GM18861 (cell line): ENCODE measurements around the gene RPL7L1.

ENCODE experiments used
- ATAC-seq: cut with Tn5 transposase; IDR thresholded peaks from one replicate; pipeline ENCODE4 v1.9.1; 2021; ENCODE audit not compliant: unreplicated experiment

RPL7L1 gene

GRCh38 chr6:42928986-42929820 is 49.8 kb downstream of the RPL7L1 start, which contains the start of gene CNPY3:
CNPY3 (plus strand) TSS chr6:42929480; CDS start chr6:42929571, 91 bp downstream.
- ATAC-seq = peak; percentile 68

- ATAC-seq = peak; percentile 56
These were observed 50.5 kb downstream of the RPL7L1 start for GRCh38 chr6:42929821-42930360.

DNA sequence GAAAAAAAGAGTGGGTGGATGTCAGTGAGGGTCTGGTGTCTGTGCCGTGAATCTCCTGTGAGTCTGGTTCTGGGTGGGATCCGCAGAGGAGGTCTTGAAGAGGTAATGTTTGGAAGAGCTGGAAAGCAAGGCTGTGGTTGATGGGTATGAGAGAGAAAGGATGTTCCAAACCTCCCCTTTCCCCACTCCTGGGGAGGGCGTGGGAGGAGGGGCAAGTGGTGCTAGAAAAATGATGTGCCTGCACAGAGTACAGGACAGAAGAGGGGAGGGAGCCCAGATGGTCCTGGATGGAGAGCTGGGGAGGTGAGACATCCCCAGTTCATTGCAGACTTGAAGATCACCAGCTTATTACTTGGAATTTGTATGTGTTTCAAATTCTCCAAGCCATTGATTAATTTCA is 53.0 kb downstream of the RPL7L1 start:
- no peak for ATAC-seq

DNA sequence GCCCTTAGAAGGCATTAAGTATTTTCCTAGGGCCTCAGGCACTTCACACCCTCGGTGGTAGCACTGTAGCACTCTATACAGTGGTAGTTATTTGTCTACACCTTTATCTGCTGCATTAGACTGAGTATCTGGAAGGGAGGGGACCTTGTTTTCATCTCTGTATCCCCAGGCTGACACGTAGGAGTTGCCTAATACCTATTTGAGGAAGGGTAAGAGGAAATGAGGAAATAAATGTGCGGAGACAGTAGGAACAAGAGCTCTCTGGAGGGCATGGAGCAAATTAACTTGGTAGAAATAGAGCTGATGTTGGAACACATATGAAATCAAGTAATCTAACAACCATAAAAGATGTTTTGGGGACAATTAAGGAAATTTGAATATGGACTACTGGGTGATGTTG is 53.8 kb downstream of the RPL7L1 start:
- ATAC-seq = no peak

DNA sequence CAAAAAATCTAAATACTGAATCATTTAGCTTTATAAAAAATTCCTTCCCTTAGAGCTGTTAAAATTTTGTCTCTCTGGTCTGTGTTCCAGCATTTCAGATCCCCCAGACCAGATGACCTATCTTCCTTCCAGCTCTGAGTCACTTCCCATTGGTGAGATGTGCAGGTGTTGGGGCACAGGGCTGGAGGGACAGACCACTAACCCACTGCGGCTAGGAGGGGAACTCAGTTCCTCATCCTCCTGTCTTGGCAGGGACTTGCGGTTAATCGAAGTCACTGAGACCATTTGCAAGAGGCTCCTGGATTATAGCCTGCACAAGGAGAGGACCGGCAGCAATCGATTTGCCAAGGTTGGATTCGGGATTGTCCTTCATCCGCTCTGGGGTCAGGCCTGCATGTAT is 55.9 kb downstream of the RPL7L1 start:
- no peak for ATAC-seq

DNA sequence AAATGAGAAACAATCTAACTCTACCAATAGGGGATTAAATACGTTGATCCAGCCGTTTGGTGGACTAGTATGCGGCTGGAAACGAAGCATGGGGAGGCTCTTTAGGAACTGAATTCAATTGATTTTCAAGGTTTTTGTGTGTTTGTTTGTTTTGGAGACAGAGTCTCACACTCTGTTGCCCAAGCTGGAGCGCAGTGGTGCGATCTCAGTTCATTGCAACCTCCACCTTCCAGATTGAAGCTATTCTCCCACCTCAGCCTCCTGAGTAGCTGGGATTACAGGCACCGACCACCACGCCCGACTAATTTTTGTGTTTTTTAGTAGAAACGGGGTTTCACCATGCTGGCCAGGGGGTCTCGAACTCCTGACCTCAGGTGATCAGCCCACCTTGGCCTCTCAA is 57.0 kb downstream of the RPL7L1 start:
- no peak for ATAC-seq

- ATAC-seq = no peak
These were observed 58.4 kb downstream of the RPL7L1 start for GRCh38 chr6:42937548-42938427.

- ATAC-seq = no peak
These were observed 59.0 kb downstream of the RPL7L1 start for GRCh38 chr6:42938428-42938796.

- no peak for ATAC-seq
These were observed 59.8 kb downstream of the RPL7L1 start for GRCh38 chr6:42938987-42939809.
